Hepatocyte (in vitro differentiated cells): ENCODE results near the gene NPAS3. TPM values are rescaled to one million over a fixed set of nuclear protein-coding genes. Genes with fewer than 3 reads are reported as not detected.

Experiments used
- DNase-seq: peaks from one replicate; pipeline ENCODE4 v3.0.0-alpha.2; 2016; ENCODE audit warnings: low spot score
- H2AFZ ChIP-seq: fragments of 200-600 bp; sonication (generic); 2 replicates; pipeline ENCODE4 v1.6.0; 2016; ENCODE audit warnings: antibody characterized with exemption, mild to moderate bottlenecking
- H3K27ac ChIP-seq: fragments of 200-600 bp; sonication (generic); 2 replicates; pipeline ENCODE4 v1.5.1; 2016; ENCODE audit warnings: mild to moderate bottlenecking
- H3K27me3 ChIP-seq: fragments of 200-600 bp; sonication (generic); 2 replicates; pipeline ENCODE4 v1.6.1; 2016
- H3K36me3 ChIP-seq: fragments of 200-600 bp; sonication (generic); replicated peaks from 2 replicates; pipeline ENCODE4 v1.5.1; 2016; ENCODE audit warnings: low read depth; ENCODE audit not compliant: insufficient read depth
- H3K4me1 ChIP-seq: fragments of 200-600 bp; sonication (generic); 2 replicates; pipeline ENCODE4 v1.5.1; 2016; ENCODE audit warnings: mild to moderate bottlenecking, moderate library complexity; ENCODE audit not compliant: insufficient read depth
- H3K4me2 ChIP-seq: fragments of 200-600 bp; sonication (generic); 2 replicates; pipeline ENCODE4 v1.6.0; 2016
- H3K4me3 ChIP-seq: fragments of 200-600 bp; sonication (generic); 2 replicates; pipeline ENCODE4 v1.5.1; 2016; ENCODE audit warnings: mild to moderate bottlenecking
- H3K79me2 ChIP-seq: fragments of 200-600 bp; sonication (generic); 2 replicates; pipeline ENCODE4 v1.6.0; 2017; ENCODE audit warnings: mild to moderate bottlenecking
- H3K9me2 ChIP-seq: fragments of 200-600 bp; sonication (generic); replicated peaks from 2 replicates; pipeline ENCODE4 v1.6.0; 2017; ENCODE audit warnings: mild to moderate bottlenecking; ENCODE audit not compliant: insufficient read depth
- H3K9me3 ChIP-seq: fragments of 200-600 bp; sonication (generic); 2 replicates; pipeline ENCODE4 v1.5.1; 2016; ENCODE audit warnings: low read depth, mild to moderate bottlenecking
- H4K20me1 ChIP-seq: fragments of 200-600 bp; sonication (generic); 2 replicates; pipeline ENCODE4 v1.6.0; 2016; ENCODE audit warnings: mild to moderate bottlenecking; ENCODE audit not compliant: insufficient read depth, poor library complexity, severe bottlenecking
- CTCF ChIP-seq: fragments of 200-600 bp; sonication (generic); IDR thresholded peaks from 2 replicates; pipeline ENCODE4 v1.5.1; 2016; ENCODE audit warnings: antibody characterized with exemption, mild to moderate bottlenecking; ENCODE audit not compliant: poor library complexity
- EZH2 ChIP-seq: fragments of 200-600 bp; sonication (generic); IDR thresholded peaks from 2 replicates; pipeline ENCODE4 v1.6.1; 2016; ENCODE audit warnings: antibody characterized with exemption, mild to moderate bottlenecking, borderline replicate concordance
- EZH2phosphoT487 ChIP-seq: fragments of 200-600 bp; sonication (generic); IDR thresholded peaks from one replicate; pipeline ENCODE4 v1.6.1; 2018; ENCODE audit warnings: antibody characterized with exemption, mild to moderate bottlenecking, low read depth, moderate library complexity; ENCODE audit not compliant: unreplicated experiment, severe bottlenecking
- WGBS: methylation state at CpG from one replicate; pipeline ENCODE4 v1.1.6; 2016; ENCODE audit warnings: low lambda C conversion rate; ENCODE audit errors: missing lambda C conversion rate; 5-methylcytosine and 5-hydroxymethylcytosine counted together
- polyA plus RNA-seq: library from polyadenylated mRNA; unstranded; fragments of >200 nt; fragmentation: Nextera tagmentation; extraction: Ambion mirVana; gene quantifications from 2 replicates; pipeline ENCODE4 v1.2.1, GENCODE V29; 2016
- total RNA-seq: library from RNA; depleted of rRNA; stranded (reverse); fragments of >200 nt; gene quantifications from 2 replicates; pipeline ENCODE4 v1.2.3, GENCODE V29; 2014

Gene NPAS3
- total and polyA plus RNA-seq, 2 experiments from 2014 or later: 0.11 to 1.1 TPM

- DNase-seq: no peak
- no peak overlapping the region for H2AFZ ChIP-seq
- no peaks in the 10 kb centered on the region for H3K79me2 ChIP-seq
- no peaks in the 10 kb centered on the region for H3K27me3 ChIP-seq
- no peaks in the 10 kb centered on the region for H4K20me1 ChIP-seq
- TF ChIP-seq EZH2 (no peak), EZH2phosphoT487 (no peak), CTCF (no peak)
- H3K27ac ChIP-seq: no peak overlapping the region
- no peaks in the 10 kb centered on the region for H3K4me1 ChIP-seq
- H3K9me3 ChIP-seq: no peaks in the 10 kb centered on the region
- H3K36me3 ChIP-seq: no peaks in the 10 kb centered on the region
- H3K4me2 ChIP-seq: no peak overlapping the region
- no peaks in the 10 kb centered on the region for H3K9me2 ChIP-seq
- H3K4me3 ChIP-seq: no peak overlapping the region
- WGBS: 50% methylated on average over 1 of the region's 1 CpG
Measured at GRCh38 chr14:33548606-33549005, 609.9 kb downstream of the NPAS3 start.

- no peaks in the 10 kb centered on the region for H3K4me1 ChIP-seq
- TF ChIP-seq EZH2phosphoT487: no peak
- TF ChIP-seq CTCF: no peak
- TF ChIP-seq EZH2: no peak
- H3K4me2 ChIP-seq: no peak overlapping the region
- H3K9me2 ChIP-seq: no peaks in the 10 kb centered on the region
- no peaks in the 10 kb centered on the region for H3K27me3 ChIP-seq
- H2AFZ ChIP-seq: no peak overlapping the region
- H3K79me2 ChIP-seq: no peaks in the 10 kb centered on the region
- H3K4me3 ChIP-seq: no peak overlapping the region
- H3K36me3 ChIP-seq: no peaks in the 10 kb centered on the region
- H4K20me1 ChIP-seq: no peaks in the 10 kb centered on the region
- no peaks in the 10 kb centered on the region for H3K9me3 ChIP-seq
- 41% methylated on average over 3 of the region's 3 CpGs for WGBS
- no peak for DNase-seq
- H3K27ac ChIP-seq: no peak overlapping the region
Measured at GRCh38 chr14:33551963-33552362, 613.3 kb downstream of the NPAS3 start.

GRCh38 chr14:33553706-33554278, 615.1 kb downstream of the NPAS3 start:
- no peak overlapping the region for H2AFZ ChIP-seq
- H3K4me1 ChIP-seq: no peaks in the 10 kb centered on the region
- WGBS: 74% methylated on average over 6 of the region's 6 CpGs
- H4K20me1 ChIP-seq: no peaks in the 10 kb centered on the region
- no peaks in the 10 kb centered on the region for H3K36me3 ChIP-seq
- H3K9me2 ChIP-seq: no peaks in the 10 kb centered on the region
- no peak for TF ChIP-seq CTCF
- TF ChIP-seq EZH2: no peak
- no peak for TF ChIP-seq EZH2phosphoT487
- H3K27me3 ChIP-seq: no peaks in the 10 kb centered on the region
- H3K9me3 ChIP-seq: no peaks in the 10 kb centered on the region
- no peak for DNase-seq
- H3K4me3 ChIP-seq: no peak overlapping the region
- no peak overlapping the region for H3K27ac ChIP-seq
- H3K79me2 ChIP-seq: no peaks in the 10 kb centered on the region
- H3K4me2 ChIP-seq: no peak overlapping the region

- H4K20me1 ChIP-seq: no peaks in the 10 kb centered on the region
- no peaks in the 10 kb centered on the region for H3K36me3 ChIP-seq
- no peak overlapping the region for H3K27ac ChIP-seq
- no peaks in the 10 kb centered on the region for H3K27me3 ChIP-seq
- 49% methylated on average over 2 of the region's 2 CpGs for WGBS
- H3K4me1 ChIP-seq: no peaks in the 10 kb centered on the region
- no peak for TF ChIP-seq CTCF
- TF ChIP-seq EZH2: no peak
- TF ChIP-seq EZH2phosphoT487: no peak
- H3K9me3 ChIP-seq: no peaks in the 10 kb centered on the region
- H3K79me2 ChIP-seq: no peaks in the 10 kb centered on the region
- H3K4me3 ChIP-seq: no peak overlapping the region
- no peaks in the 10 kb centered on the region for H3K9me2 ChIP-seq
- no peak for DNase-seq
- H3K4me2 ChIP-seq: no peak overlapping the region
- H2AFZ ChIP-seq: no peak overlapping the region
Measured at GRCh38 chr14:33554988-33555387, 616.3 kb downstream of the NPAS3 start.
